H1 (cell line): ENCODE measurements around the gene GABPB2.

Source experiments
- ATF3 ChIP-seq: IDR thresholded peaks from 2 replicates; pipeline ENCODE4 v1.6.1; 2011; ENCODE audit warnings: low read depth, mild to moderate bottlenecking, low read length; ENCODE audit not compliant: insufficient read depth
- BRCA1 ChIP-seq: IDR thresholded peaks from 2 replicates; pipeline ENCODE4 v1.6.1; 2012; ENCODE audit warnings: low read depth, low read length, improper control_type of control experiment
- CTCF ChIP-seq, 3 experiments: IDR thresholded peaks; 1 replicate in 2 of 3; 2 replicates in 1 of 3; pipeline versions ENCODE4 v1.5.1 to v1.6.1; 2011; ENCODE audit warnings: low read length in 3 of 3, mild to moderate bottlenecking in 3 of 3, inconsistent platforms in 2 of 3, low read depth in 1 of 3, moderate library complexity in 1 of 3; ENCODE audit not compliant: insufficient read depth in 1 of 3; ENCODE audit errors: control extremely low read depth in 1 of 3
- EZH2 ChIP-seq: fragments of 200-600 bp; sonication (generic); IDR thresholded peaks from 2 replicates; pipeline ENCODE4 v1.7.1; 2012; ENCODE audit warnings: low read depth, mild to moderate bottlenecking, moderate library complexity, low read length, inconsistent platforms; ENCODE audit not compliant: severe bottlenecking
- JUN ChIP-seq: IDR thresholded peaks from 2 replicates; pipeline ENCODE4 v1.6.1; 2011; ENCODE audit warnings: low read depth, mild to moderate bottlenecking, improper control_type of control experiment, low read length
- JUND ChIP-seq: IDR thresholded peaks from 2 replicates; pipeline ENCODE4 v1.6.1; 2011; ENCODE audit warnings: mild to moderate bottlenecking, improper control_type of control experiment, low read length
- KDM1A ChIP-seq: fragments of 200-600, 300-600 bp; sonication (generic); IDR thresholded peaks from 2 replicates; pipeline ENCODE4 v1.7.1; 2016; ENCODE audit warnings: mild to moderate bottlenecking, low read length, borderline replicate concordance
- MAFK ChIP-seq: IDR thresholded peaks from 2 replicates; pipeline ENCODE4 v1.6.1; 2012; ENCODE audit warnings: low read depth, mild to moderate bottlenecking, improper control_type of control experiment, low read length
- MAX ChIP-seq: IDR thresholded peaks from 2 replicates; pipeline ENCODE4 v1.6.1; 2012; ENCODE audit warnings: inconsistent platforms
- SIN3A ChIP-seq, 2 experiments: IDR thresholded peaks in 1 of 2; conservative IDR thresholded peaks in 1 of 2; 2 replicates each; pipeline ENCODE4 v1.6.1; 2011 to 2012; ENCODE audit warnings: low read length in 2 of 2, improper control_type of control experiment in 1 of 2, low read depth in 1 of 2, mild to moderate bottlenecking in 1 of 2
- SP1 ChIP-seq: IDR thresholded peaks from 2 replicates; pipeline ENCODE4 v1.6.1; 2011; ENCODE audit warnings: low read depth, low read length
- TAF1 ChIP-seq: IDR thresholded peaks from 2 replicates; pipeline ENCODE4 v1.6.1; 2011; ENCODE audit warnings: mild to moderate bottlenecking, low read depth, low read length
- TBP ChIP-seq: IDR thresholded peaks from 2 replicates; pipeline ENCODE4 v1.6.1; 2011; ENCODE audit warnings: low read depth, low read length, improper control_type of control experiment
- USF2 ChIP-seq: IDR thresholded peaks from 2 replicates; pipeline ENCODE4 v1.6.1; 2011; ENCODE audit warnings: low read length, improper control_type of control experiment

GRCh38 chr1:151156515-151156819, 85.9 kb downstream of the GABPB2 start, which contains the start of gene TNFAIP8L2:
- TF ChIP-seq TBP: no peak
- no peak for TF ChIP-seq SP1
- TF ChIP-seq BRCA1: no peak
- TF ChIP-seq USF2: no peak
- TF ChIP-seq CTCF (IDR thresholded peaks at IDR 0.05; ENCODE audit: control extremely low read depth in 1 of 3, insufficient read depth in 1 of 3, low read depth in 1 of 3, low read length in 3 of 3): no peak
- no peak for TF ChIP-seq MAFK
- no peak for TF ChIP-seq MAX
- no peak for TF ChIP-seq JUN
- TF ChIP-seq ATF3: no peak
- TF ChIP-seq JUND: no peak
- no peak for TF ChIP-seq EZH2
- no peak for TF ChIP-seq SIN3A (conservative IDR thresholded peaks at IDR 0.05 in 1 of 2, IDR thresholded peaks at IDR 0.05 in 1 of 2; ENCODE audit: low read depth in 1 of 2, low read length in 2 of 2)
- TF ChIP-seq TAF1: no peak
- no peak for TF ChIP-seq KDM1A
